Gastrocnemius medialis (tissue), 4 donors: ENCODE measurements around the gene RYR2.

Experiments
- CTCF ChIP-seq, 5 experiments: fragments of 450-650 bp in 3 of 5; fragments of 200-600 bp in 2 of 5; sonication (generic) in 2 of 5; IDR thresholded peaks in 4 of 5; conservative IDR thresholded peaks in 1 of 5; 1 replicate in 4 of 5; 2 replicates in 1 of 5; pipeline ENCODE4 v1.5.1; 2016 to 2019; ENCODE audit warnings: antibody characterized with exemption in 5 of 5, mild to moderate bottlenecking in 3 of 5, moderate library complexity in 3 of 5
- POLR2A ChIP-seq, 2 donors: fragments of 450-650 bp; IDR thresholded peaks; one replicate each; pipeline ENCODE4 v1.6.1; 2017; ENCODE audit warnings: antibody characterized with exemption in 2 of 2, mild to moderate bottlenecking in 2 of 2, moderate library complexity in 2 of 2

GRCh38 chr1:237525102-237525501 lies 483.1 kb downstream of the RYR2 start:
- TF ChIP-seq CTCF (IDR thresholded peaks at IDR 0.05 in 4 of 5, conservative IDR thresholded peaks at IDR 0.05 in 1 of 5) (no peak), POLR2A (IDR thresholded peaks at IDR 0.05) (no peak)
